Fibroblast of lung (primary cell): ENCODE results near the gene STAM2. TPM values are rescaled to one million over a fixed set of nuclear protein-coding genes. Genes with fewer than 3 reads are reported as not detected.
"Not testable (repeated sequence)": the region's sequence is repeated elsewhere in the genome, so short reads cannot be mapped to it uniquely, and the experiment has no call there.

Source experiments
- DNase-seq, 2 donors: peaks; one replicate each; pipeline versions ENCODE4 v3.0.0 to v3.0.0-alpha.2; 2010; ENCODE audit warnings: low read depth in 2 of 2
- H2AFZ ChIP-seq: 2 replicates; pipeline ENCODE4 v1.5.1; 2012; ENCODE audit warnings: low read length, control low read depth, inconsistent platforms
- H3K27ac ChIP-seq: 2 replicates; pipeline ENCODE4 v1.5.1; 2011; ENCODE audit warnings: low read length, control low read depth; ENCODE audit not compliant: insufficient read depth
- H3K27me3 ChIP-seq: 2 replicates; pipeline ENCODE4 v1.5.1; 2011; ENCODE audit warnings: mild to moderate bottlenecking, low read length; ENCODE audit not compliant: control insufficient read depth, insufficient read depth
- H3K36me3 ChIP-seq: 2 replicates; pipeline ENCODE4 v1.5.1; 2011; ENCODE audit warnings: low read length; ENCODE audit not compliant: control insufficient read depth, insufficient read depth
- H3K4me1 ChIP-seq: 2 replicates; pipeline ENCODE4 v1.5.1; 2011; ENCODE audit warnings: low read length; ENCODE audit not compliant: control insufficient read depth, insufficient read depth; ENCODE audit errors: extremely low read depth
- H3K4me2 ChIP-seq: 2 replicates; pipeline ENCODE4 v1.5.1; 2011; ENCODE audit warnings: low read length, control low read depth; ENCODE audit not compliant: insufficient read depth; ENCODE audit errors: extremely low read depth
- H3K4me3 ChIP-seq, 4 experiments: fragments of 200-600 bp in 1 of 4; sonication (generic) in 1 of 4; replicated peaks in 1 of 4; 2 replicates each; pipeline ENCODE4 v1.5.1; 2011 to 2016; ENCODE audit warnings: low read length in 4 of 4, low read depth in 3 of 4, mild to moderate bottlenecking in 3 of 4, control low read depth in 2 of 4, inconsistent platforms in 1 of 4, mixed read lengths in 1 of 4; ENCODE audit not compliant: insufficient read depth in 1 of 4; ENCODE audit errors: control extremely low read depth in 1 of 4
- H3K79me2 ChIP-seq: 2 replicates; pipeline ENCODE4 v1.5.1; 2012; ENCODE audit warnings: mild to moderate bottlenecking, low read length, inconsistent platforms; ENCODE audit not compliant: control insufficient read depth, insufficient read depth
- H3K9ac ChIP-seq: 2 replicates; pipeline ENCODE4 v1.5.1; 2011; ENCODE audit warnings: mild to moderate bottlenecking, low read length, control low read depth; ENCODE audit not compliant: insufficient read depth
- H3K9me3 ChIP-seq: 2 replicates; pipeline ENCODE4 v1.5.1; 2012; ENCODE audit warnings: low read depth, low read length; ENCODE audit not compliant: control insufficient read depth, insufficient read depth
- H4K20me1 ChIP-seq: 2 replicates; pipeline ENCODE4 v1.5.1; 2011; ENCODE audit warnings: low read length; ENCODE audit not compliant: control insufficient read depth, insufficient read depth; ENCODE audit errors: extremely low read depth
- CTCF ChIP-seq, 2 donors: IDR thresholded peaks in 1 of 2; conservative IDR thresholded peaks in 1 of 2; 1 replicate in 1 of 2; 2 replicates in 1 of 2; pipeline ENCODE4 v1.5.1; 2011 to 2012; ENCODE audit warnings: low read length in 2 of 2, control low read depth in 1 of 2, inconsistent platforms in 1 of 2, low read depth in 1 of 2, mild to moderate bottlenecking in 1 of 2
- EZH2 ChIP-seq: IDR thresholded peaks from 2 replicates; pipeline ENCODE4 v1.5.1; 2012; ENCODE audit warnings: low read length, control low read depth, mild to moderate bottlenecking; ENCODE audit errors: missing control alignments
- polyA plus RNA-seq, 2 donors: library from polyadenylated mRNA; depleted of rRNA in 1 of 2; stranded (reverse) in 1 of 2; unstranded in 1 of 2; fragments of >200 nt; gene quantifications; 2 replicates each; pipeline ENCODE4 v1.2.1, GENCODE V29; 2011 to 2012; ENCODE audit warnings: missing spikeins in 1 of 2
- total RNA-seq: library from RNA; depleted of rRNA; stranded (reverse); fragments of >200 nt; gene quantifications from 2 replicates; pipeline ENCODE4 v1.2.1, GENCODE V29; 2014

STAM2 gene
- total and polyA plus RNA-seq, 2 donors (not counting 1 experiment from before 2014, with no cell fraction given): 43.3 to 44.2 TPM

DNA sequence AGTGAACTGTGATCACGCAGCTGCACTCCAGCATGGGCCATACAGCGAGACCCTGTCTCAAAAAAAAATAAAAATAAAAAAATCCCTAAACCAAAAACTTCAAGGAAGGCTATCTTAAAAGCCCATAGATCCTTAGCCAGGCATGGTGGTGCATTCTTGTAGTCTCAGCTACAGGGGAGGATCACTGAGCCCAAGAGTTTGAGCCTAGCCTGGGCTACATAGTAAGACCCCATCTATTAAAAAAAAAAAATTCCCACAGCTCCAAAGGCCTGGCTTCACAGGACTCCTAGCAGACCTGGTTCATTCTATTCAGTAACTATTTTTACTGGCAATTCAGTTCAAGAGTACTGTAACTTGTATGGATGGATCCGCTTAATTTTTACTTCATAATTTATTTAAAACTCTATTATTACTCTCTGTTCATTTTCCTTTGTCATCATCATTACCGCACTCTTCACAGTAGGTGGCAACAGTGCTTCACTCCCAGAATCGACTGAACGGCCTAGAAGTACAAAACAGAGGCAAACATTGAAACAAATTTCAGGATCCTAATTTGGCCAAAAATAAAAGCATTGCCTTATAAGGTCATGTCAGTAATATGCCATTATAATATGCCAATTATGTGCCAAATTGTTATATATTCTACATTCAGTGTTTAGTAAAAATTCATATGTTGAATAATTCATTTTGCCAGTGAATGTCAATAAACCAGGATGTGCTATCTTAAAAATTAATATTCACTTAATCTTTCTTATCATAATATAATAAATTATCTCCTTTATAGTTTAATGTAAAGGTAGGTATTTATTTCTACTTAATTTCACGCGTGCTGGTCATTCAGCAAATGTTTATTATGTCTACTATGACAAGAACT is 14.3 kb upstream of the STAM2 start:
- Histone ChIP-seq H3K27ac (no peak overlapping the region), H4K20me1 (no peaks in the 10 kb centered on the region), H3K9me3 (no peaks in the 10 kb centered on the region), H3K36me3 (no peaks in the 10 kb centered on the region), H3K9ac (no peak overlapping the region), H3K4me1 (no peaks in the 10 kb centered on the region), H3K4me2 (no peak overlapping the region), H3K4me3 (no peak overlapping the region), H3K79me2 (no peaks in the 10 kb centered on the region), H2AFZ (no peak overlapping the region), H3K27me3 (no peaks in the 10 kb centered on the region)
- no peak for TF ChIP-seq EZH2
- peak; percentile 84 to 96 for TF ChIP-seq CTCF (conservative IDR thresholded peaks at IDR 0.05 in 1 of 2, IDR thresholded peaks at IDR 0.05 in 1 of 2; ENCODE audit: low read depth in 1 of 2, low read length in 2 of 2)
- peak; percentile 59 to 86 for DNase-seq

- not testable (repeated sequence) for H3K9me3 ChIP-seq, H3K36me3 ChIP-seq, H4K20me1 ChIP-seq, H2AFZ ChIP-seq, H3K27me3 ChIP-seq, DNase-seq, H3K9ac ChIP-seq, H3K4me1 ChIP-seq, H3K27ac ChIP-seq, H3K79me2 ChIP-seq, H3K4me2 ChIP-seq, H3K4me3 ChIP-seq
These were observed 11.2 kb upstream of the STAM2 start for GRCh38 chr2:152186808-152187207.

GRCh38 chr2:152186262-152186661 is 10.7 kb upstream of the STAM2 start:
- peaks cover 2% of the 10 kb centered on the region for H3K27me3 ChIP-seq
- H3K4me1 ChIP-seq: no peaks in the 10 kb centered on the region
- no peak for DNase-seq
- no peaks in the 10 kb centered on the region for H3K36me3 ChIP-seq
- no peak overlapping the region for H3K9ac ChIP-seq
- no peak overlapping the region for H3K4me2 ChIP-seq
- no peak overlapping the region for H3K4me3 ChIP-seq
- no peak overlapping the region for H3K27ac ChIP-seq
- no peak overlapping the region for H2AFZ ChIP-seq
- no peaks in the 10 kb centered on the region for H3K79me2 ChIP-seq
- no peaks in the 10 kb centered on the region for H3K9me3 ChIP-seq
- H4K20me1 ChIP-seq: no peaks in the 10 kb centered on the region
- TF ChIP-seq EZH2 (no peak), CTCF (conservative IDR thresholded peaks at IDR 0.05 in 1 of 2, IDR thresholded peaks at IDR 0.05 in 1 of 2; ENCODE audit: low read depth in 1 of 2, low read length in 2 of 2) (no peak)
